A549 treated with ZK216348 at 1 μM for 4 hours (cell line): Measurements from ENCODE around the gene TMEM140. TPM values are rescaled to one million over a fixed set of nuclear protein-coding genes. Genes with fewer than 3 reads are reported as not detected.

Source experiments
- total RNA-seq: library from RNA; stranded (reverse); fragments of 200-300 nt; extraction: Qiagen RNA extraction; gene quantifications from 5 replicates; pipeline ENCODE4 v1.2.3, GENCODE V29; 2022; ENCODE audit warnings: low read depth

The TMEM140 gene
- 0.84 to 1.4 TPM (median 0.97 TPM) in 5 replicates for total RNA-seq

DNA sequence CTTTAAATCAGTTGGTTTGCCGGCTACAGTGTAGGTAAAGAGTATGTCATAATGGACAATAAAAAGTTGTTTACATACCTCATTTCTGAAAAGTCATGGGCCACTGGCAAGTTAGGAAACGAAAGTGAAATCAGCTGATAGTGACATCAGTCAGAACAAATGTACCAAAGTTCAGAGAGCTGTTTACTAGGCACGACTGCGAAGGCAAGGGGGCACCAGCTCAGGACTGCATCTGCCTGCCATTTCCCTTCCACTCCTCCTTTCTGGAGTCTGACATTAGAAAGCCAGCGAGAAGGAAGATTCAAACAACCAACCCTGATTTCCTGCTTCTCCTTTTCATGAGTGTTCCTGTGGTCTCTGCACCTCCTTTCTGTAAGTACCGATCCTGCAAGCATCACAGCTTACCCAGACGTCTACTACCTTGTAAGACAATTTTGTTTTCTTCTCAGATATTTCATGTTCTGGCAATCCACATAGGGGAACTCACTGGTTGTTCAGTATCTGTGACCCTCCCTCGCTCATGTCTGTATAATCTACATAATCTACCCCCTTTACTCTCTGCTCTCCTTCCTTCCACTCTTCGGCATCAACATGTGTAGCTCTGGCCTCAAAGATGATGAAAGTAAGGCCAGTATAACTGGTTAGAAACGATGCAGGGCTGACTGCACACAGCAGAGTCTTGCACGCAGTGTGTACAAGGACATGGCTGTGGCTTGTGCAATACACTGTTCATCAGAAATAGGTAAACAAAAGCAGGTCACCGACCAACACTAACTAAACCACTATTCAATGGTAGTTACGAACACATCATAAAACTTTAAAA lies at the start of gene TMEM140:
TSS of gene TMEM140 (plus strand) at position 174 of the 823 bp plus-strand sequence. CDS start 16,370 bp downstream, outside the sequence.

DNA sequence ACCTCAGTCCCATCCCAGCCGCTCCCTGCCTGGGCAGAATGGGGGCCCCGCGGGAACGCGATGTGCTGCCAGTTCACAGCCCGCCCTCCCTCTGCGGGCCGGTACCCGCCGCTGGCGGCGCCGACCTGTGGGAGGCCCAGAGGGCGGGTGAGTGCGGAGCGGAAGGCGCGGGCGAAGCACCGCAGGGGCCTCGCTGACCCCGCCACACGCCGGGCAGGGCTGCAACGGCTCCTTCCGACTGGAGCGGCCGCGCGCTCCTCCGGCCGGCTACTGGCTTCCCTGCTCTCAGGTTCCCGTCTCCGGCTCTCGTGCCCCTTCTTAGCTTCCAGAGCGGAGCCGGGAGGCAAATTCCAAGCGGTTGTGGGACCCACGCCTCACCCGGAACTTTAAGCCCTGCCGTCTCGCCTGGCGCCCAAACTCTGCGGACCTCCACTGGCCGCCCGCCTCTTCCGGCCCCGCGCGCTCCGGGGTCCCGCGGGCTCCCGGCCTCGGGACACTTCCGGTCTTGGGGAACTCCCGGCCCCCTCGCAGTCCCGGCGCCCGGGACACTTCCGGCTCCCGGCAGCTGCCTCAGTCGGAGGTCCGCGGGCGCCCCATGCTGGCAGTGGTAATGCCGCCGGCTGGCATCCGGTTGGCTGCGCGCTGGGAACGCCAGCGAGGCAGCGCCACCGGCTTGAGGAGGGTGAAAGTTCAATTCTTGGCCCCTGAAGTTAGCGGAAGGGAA lies 22.6 kb downstream of the TMEM140 start, which contains the start of gene CYREN:
TSS of gene CYREN (minus strand) at position 434 of the 724 bp plus-strand sequence. CDS start 1,785 bp downstream, outside the sequence.

DNA sequence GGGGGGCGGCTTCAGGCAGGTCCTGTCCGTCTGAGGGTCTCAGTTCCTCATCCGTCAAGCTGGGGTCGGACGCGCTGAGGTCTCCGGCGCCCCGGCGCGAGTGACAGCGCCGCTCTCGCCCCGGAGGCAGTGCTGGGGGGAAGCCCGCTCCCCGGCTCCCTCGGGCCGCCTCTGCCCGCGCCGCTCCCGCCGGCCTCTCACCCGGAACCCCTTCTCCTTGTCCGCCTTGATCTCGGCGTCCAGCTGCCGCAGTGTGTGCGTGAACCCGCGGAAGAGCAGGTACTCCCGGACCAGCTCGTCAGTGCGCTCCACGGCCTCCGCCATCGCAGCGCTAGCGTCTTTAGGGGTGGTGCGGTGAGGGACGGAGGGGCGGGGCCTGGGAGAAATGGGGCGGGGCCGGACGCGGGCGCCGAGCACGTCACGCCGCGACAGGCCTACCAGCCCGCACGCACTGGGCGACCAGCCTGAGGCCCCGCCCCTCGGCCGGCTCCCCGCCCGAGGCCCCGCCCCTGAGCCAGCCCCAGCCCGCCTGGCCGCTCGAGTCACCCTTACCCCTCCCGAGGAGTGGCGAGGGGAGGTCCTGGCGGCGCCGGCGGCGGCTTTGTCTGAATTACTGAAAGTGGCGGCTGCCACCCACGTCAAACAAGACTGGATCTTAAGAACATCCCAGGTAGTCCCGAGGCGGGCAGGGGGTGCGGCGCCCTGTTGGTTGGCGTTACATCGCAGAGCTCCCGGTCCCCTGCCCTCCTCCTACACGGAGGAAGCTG lies 63.5 kb downstream of the TMEM140 start, which contains the start of gene WDR91:
TSS of gene WDR91 (minus strand) at position 348 of the 767 bp plus-strand sequence. CDS start at position 324, 24 bp downstream.

Other genes with a start within 250 kb of the TMEM140 start
- 0.67 to 1.2 TPM (median 1.00 TPM) in 5 replicates for gene AGBL3, start 161.6 kb upstream of the TMEM140 start, total RNA-seq
- 66.0 to 85.4 TPM (median 74.7 TPM) in 5 replicates for gene CYREN, start 22.6 kb downstream of the TMEM140 start, total RNA-seq
- gene WDR91, start 63.5 kb downstream of the TMEM140 start, total RNA-seq, result 6.9 to 10.2 TPM (median 7.6 TPM) in 5 replicates
- not detected in 5 replicates for gene STRA8, start 85.8 kb downstream of the TMEM140 start, total RNA-seq